Measurements from ENCODE around the gene MGLL.

MGLL gene

DNA sequence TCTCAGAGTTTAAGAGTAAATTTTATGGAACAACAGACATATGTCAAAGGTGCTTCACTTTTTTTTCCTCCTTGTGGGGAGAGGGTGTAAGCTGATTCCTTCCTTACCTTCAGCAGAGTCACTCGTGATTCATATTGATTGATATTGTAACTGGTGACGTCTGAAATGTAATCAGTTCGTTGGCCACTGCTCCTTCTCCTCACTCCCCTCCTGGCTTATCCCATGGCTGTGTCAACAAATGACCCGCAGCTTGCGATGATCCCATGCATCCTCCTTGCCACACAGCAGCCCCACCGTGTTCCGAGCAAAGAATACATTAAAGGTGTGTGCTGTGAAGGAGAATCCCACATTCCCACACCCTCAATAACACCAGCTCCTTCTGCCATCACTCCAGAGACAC, 7.3 kb downstream of the MGLL start:
- FAIRE-seq: no peak
- no peak for DNase-seq (ENCODE audit: extremely low spot score, insufficient read length, low read depth)

DNA sequence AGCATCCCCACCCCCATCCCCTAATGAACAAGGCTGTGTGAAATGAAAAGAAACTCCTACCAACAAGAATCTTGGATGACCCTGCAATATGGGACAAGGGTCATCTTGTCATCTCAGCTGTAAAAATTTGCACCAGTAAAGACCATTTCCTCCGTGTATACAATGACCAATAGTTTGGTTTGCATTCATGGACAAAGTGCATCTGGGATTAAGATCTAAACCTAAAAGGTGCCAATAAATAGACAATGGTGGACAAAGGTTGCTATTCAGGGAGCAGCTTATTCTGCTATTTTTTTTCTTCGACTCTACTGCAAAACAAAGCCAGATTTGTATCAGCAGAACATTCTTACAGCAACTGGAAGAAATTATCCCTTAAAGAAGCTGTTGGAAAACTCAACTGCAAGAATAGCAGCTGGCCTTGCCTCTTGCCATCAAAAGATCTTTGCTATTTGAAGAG, 8.0 kb downstream of the MGLL start:
- no peak for DNase-seq (ENCODE audit: extremely low spot score, insufficient read length, low read depth)

DNA sequence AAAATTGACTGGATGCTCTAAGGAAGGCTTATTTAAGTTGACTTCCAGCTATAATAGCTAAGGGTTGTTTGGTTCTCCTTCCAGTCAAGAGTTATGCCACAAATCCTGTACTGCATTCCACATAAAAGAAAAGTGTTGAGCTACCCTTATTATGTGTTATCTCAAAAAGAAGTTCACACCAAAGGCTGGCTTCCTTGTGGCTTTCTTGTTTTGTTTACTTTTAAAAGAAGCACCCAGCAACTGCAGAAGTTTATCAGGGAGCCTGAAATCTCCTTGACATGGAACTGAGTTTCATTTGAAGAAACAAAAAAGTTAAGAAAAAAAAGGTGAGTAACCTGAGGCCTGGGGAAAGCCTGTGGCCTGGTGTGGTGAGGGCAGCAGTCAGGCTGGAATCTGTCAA, 10.2 kb downstream of the MGLL start:
- no peak for DNase-seq (ENCODE audit: extremely low spot score, insufficient read length, low read depth)
- no peak for FAIRE-seq

More for the DNA sequence above, 8.0 kb downstream of the MGLL start:
- FAIRE-seq: no peak

DNA sequence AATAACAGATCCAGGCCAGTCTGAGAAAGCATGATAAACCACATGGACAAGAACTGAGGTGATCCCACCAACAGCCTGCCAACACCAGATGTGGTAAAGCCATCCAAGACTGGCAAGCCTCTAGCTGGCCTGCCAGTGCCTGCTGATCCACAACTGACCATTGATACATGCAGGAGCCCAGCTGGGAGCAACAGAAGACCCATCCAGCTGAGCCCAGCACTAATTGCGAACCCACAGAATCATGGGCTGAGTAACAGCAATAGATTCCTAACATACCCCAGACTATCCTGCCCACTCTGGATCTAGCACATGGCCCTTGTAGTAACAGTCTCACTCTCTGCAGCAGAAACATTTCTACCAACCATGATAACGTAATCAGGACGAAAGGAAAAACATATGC, 10.6 kb downstream of the MGLL start:
- DNase-seq (ENCODE audit: extremely low spot score, insufficient read length, low read depth): no peak
- FAIRE-seq: no peak

DNA sequence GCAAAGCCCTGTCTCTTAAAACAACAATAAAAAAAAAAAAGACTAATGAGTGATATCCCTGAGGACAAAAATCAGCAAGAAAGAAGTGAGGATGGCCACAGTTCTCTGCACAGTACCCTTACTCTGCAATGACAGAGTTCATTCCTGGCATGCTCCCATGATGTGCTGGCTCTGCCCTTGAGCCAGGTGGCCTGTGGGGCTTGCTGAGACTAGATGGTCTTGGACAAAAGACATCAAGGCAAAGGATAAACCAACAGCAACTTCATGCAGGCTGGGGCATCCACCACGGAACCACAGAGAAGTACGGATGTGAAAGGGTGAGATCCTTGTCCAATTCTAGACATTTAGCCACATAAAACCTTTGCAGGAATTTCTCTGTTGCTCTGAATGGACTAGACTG, 12.7 kb downstream of the MGLL start:
- FAIRE-seq (no peak), DNase-seq (ENCODE audit: extremely low spot score, insufficient read length, low read depth) (no peak)

DNA sequence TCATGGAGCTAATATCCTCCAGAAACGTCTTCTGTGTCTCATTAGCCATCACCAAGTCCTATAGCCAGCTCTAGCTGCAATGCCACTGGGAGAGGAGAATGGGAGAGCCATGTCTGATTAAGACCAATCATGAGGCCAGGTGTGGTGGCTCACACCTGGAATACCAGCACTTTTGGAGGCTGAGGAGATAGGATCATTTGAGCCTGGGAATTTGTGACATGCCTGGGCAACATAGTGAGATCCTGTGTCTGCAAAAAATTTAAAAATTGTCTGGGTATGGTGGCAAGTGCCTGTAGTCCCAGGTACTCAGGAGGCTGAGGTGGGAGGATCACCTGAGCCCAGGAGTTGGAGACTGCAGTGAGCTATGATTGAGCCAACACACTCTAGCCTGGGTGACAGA, 13.1 kb downstream of the MGLL start:
- FAIRE-seq (no peak), DNase-seq (ENCODE audit: extremely low spot score, insufficient read length, low read depth) (no peak)

DNA sequence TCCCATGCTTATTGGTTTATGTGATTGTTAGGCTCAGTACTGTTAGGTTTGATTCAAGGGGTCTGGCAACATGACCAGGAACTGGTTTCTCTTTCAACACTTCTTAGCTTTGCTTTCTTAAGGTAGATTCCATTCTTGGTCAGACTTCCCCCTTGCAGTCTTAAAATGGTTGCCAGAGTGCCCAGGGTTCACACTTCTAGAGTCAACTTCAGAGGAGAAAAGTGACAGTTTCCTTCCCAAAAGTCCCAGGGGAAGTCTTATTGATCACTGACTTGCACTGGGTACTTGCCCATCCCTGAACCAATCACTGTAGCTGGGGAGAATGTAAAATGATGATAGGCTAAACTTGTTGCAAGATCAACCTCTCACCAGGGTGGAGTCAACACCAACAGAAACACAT, 14.1 kb downstream of the MGLL start:
- no peak for DNase-seq (ENCODE audit: extremely low spot score, insufficient read length, low read depth)
- FAIRE-seq: peak; percentile 68

DNA sequence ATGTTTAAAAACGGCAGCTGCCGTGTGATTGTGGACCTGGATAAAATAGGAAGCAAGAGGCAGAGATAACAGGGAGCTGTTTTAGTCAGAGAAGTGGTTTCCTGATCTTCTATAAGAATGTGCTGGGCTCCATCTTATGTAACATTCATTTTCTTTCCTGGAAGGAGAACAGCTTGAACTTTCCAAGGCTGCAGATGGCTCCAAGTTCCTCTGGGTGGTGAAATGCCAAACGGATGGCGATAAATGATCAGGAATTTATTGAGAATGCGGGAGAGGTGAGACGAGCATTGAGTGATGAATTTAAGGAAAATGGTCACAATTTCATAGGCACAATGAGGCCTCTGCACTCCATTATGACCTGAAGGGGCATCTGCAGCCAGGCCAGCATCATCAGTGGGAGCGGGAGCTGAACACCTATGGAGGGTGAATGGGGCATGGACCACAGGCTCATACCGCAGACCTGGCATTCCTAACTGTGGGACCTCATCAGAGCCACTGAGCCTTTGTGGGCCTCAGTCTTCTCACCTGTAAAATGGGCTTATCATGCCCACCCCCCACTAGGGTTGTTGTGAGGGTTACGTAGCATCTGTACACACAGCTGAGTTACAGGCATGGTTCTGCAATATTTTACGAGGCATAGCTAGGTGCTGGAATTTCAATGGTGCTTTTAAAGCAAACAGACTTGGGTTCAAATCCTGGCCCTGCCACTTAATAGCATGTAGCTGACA, 17.1 kb downstream of the MGLL start:
- DNase-seq (ENCODE audit: extremely low spot score, insufficient read length, low read depth) (no peak), FAIRE-seq (no peak)

DNA sequence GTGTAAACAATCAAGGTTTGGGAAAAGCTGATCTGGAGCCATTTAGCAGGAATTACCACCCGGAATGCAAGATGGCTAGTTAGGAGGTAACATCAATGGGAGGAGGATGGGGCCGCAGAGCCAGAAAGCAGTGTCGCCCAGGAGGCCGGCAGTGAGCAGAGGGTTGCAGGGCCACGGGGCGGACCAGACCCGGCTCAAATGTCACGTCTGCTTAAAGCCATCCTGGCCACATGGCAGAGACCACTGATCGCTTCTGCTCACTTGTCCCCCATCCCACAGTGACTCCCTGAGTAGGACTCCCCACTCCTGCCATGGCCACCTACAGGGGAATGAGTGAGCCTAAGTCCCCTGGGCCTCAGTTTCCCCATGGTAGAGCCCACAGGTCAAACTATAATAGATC, 18.2 kb downstream of the MGLL start:
- DNase-seq (ENCODE audit: extremely low spot score, insufficient read length, low read depth): no peak
- FAIRE-seq: no peak

DNA sequence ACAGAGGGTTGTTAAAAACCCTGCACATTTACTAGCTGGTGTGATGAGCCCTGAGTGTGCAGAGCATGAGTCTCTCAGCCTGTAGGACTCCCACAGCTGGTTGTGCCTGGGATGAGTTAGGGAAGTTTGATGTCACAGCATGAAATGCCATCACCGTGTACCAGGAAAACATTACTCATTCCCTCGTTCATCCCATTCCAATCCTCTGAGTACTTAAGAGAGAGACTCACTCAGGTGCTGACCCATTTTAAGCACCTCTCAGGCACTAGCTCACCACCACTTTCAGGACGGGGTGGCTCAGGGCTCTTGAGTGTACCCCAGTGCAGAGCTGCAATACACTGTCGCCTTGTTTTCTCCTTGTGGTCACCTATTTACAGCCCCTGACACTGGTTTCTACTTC, 18.7 kb downstream of the MGLL start:
- no peak for FAIRE-seq
- DNase-seq (ENCODE audit: extremely low spot score, insufficient read length, low read depth): no peak

DNA sequence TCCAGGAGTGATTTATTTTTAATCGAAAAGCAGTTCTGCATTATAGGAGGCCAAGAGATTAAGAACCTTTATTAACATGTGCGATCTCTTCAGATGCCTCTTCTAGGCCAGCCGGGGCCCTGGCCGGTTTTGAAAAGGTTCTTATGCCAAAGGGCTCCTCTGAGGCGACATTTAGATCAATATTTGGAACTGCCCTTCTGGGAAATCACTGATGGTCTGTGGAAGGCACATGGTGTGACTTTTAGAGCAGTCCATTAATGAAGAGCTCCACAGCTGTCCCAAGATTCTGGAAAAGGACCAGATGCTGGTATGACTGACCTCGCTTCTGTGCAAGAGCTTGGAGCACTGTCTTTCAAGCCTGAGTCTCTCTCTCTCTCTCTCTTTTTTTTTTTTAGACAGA, 19.7 kb downstream of the MGLL start:
- FAIRE-seq: no peak
- DNase-seq (ENCODE audit: extremely low spot score, insufficient read length, low read depth): no peak

DNA sequence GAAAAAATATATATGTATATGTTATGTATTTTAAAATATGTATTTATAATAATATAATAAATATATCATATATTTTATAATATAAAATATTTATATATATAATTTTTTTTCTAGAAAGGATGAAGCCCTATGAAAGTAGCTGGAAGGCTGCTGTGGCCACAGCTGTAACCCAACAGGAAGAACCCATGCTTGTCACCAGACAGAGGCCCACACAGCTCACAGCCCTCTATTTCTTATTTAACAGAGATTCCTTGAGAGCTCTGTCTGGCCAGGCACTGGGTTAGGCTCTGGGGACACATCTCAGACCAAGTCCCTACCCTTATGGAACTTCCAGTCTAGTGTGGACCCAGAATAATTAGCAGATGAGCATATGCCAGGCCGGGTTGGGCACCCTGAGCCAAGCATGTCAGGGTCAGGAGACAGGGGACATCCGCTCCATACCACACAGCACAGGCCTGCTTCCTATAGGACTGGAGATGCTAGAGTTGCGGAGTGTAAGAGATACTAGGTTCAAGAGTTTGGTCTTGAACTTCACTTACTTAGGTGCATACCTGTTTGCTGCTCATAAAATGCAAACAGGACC, 20.5 kb downstream of the MGLL start:
- DNase-seq (ENCODE audit: extremely low spot score, insufficient read length, low read depth) (no peak), FAIRE-seq (no peak)

DNA sequence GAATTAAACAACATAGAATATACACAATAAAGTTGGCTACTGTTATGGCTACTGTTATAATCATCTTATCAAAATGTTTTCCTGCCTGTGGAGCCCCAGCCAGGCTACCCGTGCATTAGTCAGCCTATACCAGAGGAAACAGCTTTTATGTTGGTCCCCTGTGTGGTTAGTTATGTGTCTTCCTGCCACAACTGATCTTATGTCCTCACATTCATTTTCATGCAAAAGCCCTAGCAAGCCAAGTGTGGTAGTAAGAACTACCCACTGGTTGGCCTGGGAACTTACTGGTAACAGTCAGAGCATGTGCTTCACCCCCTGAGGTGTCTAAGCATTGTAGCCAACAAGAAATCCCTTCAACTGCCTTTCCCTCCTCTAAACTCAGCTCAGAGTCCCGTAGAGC, 21.8 kb downstream of the MGLL start:
- peak; percentile 68 for FAIRE-seq
- DNase-seq (ENCODE audit: extremely low spot score, insufficient read length, low read depth): no peak

DNA sequence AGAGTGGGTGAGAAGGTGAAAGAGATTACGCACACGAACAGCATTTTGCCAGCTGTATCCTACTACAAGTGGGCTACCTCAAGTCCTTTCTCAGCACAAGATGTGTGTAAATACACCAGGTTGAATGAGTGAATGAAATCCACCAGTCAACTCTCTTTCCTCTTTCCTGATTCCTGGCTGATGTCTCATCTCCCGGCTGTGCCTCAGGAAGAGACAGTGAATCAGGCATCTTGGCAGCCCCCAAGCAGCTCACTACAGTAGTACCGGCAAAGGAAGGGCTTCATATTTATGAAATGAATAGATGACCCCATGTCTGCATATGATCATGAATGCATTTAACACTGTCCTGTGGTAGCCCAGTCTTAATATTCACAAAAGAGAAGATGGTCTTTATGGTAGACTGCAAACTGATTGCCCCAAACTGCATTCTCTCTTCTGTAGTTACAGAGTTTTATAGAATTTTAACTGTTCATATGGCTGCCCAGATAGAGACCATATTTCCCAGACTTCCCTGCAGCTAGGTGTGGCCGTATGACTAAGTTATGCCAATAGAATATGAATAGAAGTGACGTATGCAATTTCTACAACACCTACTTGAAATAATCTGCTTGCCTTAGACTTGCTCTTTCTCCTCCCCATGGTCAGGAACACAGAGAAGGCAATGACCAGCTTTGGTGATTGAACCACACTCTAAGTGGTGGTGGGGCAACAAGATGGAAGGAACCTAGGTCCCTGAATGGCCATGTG, 22.7 kb downstream of the MGLL start:
- FAIRE-seq (no peak), DNase-seq (ENCODE audit: extremely low spot score, insufficient read length, low read depth) (no peak)

DNA sequence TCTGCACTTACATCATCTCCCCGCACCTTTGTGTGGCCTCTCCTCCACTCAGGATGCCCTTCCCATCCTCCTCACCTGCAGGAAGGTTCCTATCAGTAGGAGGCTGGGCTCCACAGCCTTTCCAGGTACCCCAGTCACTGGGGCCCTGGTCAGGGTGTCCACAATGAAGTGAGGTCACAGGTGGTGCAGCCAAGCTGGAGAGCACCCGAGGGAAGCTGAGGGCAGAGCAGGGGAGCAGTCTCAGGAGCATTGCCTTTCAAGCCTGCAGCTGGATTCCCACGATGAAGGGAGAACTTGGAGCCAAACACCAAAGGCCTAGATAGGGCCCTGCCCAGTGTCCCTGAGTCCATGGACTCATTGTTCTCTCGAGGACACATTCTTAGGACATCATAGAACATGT, 23.6 kb downstream of the MGLL start:
- FAIRE-seq (no peak), DNase-seq (ENCODE audit: extremely low spot score, insufficient read length, low read depth) (no peak)

DNA sequence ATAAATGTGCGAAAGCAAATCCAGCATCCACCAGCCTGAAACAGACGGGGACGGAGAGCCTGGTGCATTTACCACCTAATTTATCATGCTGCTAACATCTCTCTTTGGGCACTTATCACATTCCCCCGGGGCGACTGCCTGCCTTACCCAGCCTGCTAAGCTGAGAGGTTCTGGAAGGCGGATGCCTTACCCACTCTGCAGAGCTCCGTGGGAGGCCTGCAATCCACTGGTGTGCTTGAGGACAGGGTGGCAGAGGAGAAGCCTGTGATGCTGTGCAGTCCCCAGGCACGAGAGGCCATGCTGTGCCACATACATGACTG, 25.5 kb downstream of the MGLL start:
- DNase-seq (ENCODE audit: extremely low spot score, insufficient read length, low read depth) (no peak), FAIRE-seq (no peak)

DNA sequence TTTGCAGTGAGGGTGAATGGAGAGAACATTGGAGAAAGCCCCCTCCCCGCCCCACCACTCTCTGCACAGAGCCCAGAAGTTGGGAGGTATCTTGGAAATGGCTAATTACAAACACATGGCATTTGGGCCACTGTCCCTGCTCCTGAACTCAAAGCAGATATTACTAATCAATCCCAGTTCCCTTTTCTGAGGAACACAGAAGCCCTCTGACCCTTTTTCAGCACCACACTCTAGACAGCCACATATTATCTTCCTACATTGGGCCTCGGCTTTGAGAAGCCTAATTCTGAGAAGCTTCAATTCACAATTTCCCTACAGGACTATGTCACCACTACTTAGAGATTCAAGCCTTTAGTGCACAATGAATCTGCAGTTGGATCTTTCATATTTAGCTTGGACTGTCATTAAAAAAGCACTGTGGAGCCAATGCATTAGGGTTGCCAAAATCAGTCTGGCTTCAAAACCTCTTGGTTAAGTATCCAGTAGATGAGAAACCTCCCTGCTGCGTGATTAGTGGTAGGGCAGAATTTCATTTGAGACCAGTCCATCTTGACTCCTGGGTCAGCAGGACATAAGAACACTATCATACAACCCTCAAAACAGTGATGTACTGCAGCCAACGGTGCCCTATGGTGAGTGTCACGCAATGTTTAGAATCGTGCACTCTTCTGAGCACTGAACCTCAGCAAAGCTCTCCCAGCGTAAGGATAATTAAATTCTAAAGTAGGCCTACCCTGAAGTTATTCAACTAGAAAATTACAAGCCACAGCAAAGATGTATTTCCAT, 26.1 kb downstream of the MGLL start:
- DNase-seq (ENCODE audit: extremely low spot score, insufficient read length, low read depth): no peak
- FAIRE-seq: no peak

DNA sequence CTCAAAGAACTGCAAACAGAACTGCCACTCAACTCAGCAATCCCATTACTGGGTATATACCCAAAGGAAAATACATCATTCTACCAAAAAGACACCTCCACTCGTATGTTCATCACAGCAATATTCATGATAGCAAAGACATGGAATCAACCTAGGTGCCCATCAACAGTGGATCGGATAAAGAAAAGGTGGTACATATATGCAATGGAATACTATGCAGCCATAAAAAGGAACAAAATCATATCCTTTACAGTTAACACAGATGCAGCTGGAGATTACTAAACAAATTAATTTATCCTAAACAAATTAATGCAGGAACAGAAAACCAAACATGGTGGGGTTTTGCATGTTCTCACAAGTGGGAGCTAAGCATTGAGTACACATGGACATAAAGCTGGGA, 27.3 kb downstream of the MGLL start:
- FAIRE-seq (no peak), DNase-seq (ENCODE audit: extremely low spot score, insufficient read length, low read depth) (no peak)

DNA sequence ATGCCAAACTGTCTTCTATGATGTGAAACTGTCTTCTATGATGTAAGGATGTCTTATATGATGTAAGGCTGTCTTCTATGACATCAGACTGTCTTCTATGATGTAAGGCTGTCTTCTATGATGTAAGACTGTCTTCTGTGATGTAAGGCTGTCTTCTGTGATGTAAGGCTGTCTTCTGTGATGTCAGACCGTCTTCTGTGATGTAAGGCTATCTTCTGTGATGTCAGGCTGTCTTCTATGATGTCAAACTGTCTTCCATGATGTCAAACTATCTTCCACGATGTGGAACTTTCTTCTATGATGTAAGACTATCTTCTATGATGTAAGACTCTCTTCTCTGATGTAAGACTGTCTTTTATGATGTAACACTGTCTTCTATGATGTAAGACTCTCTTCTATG, 27.9 kb downstream of the MGLL start:
- DNase-seq (ENCODE audit: extremely low spot score, insufficient read length, low read depth) (no peak), FAIRE-seq (no peak)

DNA sequence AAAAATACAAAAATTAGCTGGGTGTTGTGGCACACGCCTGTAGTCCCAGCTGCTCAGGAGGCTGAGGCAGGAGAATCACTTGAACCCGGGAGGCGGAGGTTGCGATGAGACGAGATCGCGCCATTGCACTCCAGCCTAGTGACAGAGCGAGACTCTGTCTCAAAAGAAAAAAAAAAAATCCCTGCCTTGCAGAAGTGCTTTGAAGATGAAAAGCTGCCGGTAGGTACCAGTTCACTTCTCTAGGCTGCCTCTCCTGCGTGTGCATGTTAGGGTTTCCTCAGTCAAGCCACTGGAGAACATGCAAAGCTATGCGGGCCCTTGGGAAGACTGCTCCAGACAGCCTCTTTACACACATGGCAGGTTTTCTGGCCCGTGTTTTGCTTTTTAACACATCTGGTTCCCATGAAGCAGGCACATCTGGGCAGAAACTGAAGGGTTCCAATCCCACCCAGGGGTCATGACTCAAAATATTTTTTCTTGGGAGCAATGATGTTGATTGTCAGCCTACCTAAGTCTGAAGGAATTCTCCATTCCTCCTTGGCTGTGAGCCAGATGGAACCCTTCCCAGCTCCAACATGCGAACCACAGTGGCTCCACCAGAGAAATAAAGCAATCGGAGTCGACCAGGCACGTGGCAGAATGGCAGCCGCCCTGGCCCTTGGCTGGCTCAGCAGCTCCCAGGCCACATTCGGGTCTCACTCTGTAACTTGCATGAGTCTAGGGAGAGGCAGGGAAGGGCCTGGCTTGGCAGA, 29.6 kb downstream of the MGLL start:
- DNase-seq (ENCODE audit: extremely low spot score, insufficient read length, low read depth) (no peak), FAIRE-seq (no peak)
